ENCODE results near the gene CYP3A4.

GRCh38 chr7:99798972-99799371 lies 15.0 kb upstream of the CYP3A4 start:
- no peak for TF ChIP-seq CTCF (IDR thresholded peaks at IDR 0.05; ENCODE audit: insufficient read depth, low read length, poor library complexity, severe bottlenecking)
- TF ChIP-seq EZH2phosphoT487 (conservative IDR thresholded peaks at IDR 0.05; ENCODE audit: low read length): no peak

All from SU-DHL-6 (cell line).